ENCODE data around the gene MYT1.
"Not testable (repeated sequence)": the region's sequence is repeated elsewhere in the genome, so short reads cannot be mapped to it uniquely, and the experiment has no call there.

The MYT1 gene

DNA sequence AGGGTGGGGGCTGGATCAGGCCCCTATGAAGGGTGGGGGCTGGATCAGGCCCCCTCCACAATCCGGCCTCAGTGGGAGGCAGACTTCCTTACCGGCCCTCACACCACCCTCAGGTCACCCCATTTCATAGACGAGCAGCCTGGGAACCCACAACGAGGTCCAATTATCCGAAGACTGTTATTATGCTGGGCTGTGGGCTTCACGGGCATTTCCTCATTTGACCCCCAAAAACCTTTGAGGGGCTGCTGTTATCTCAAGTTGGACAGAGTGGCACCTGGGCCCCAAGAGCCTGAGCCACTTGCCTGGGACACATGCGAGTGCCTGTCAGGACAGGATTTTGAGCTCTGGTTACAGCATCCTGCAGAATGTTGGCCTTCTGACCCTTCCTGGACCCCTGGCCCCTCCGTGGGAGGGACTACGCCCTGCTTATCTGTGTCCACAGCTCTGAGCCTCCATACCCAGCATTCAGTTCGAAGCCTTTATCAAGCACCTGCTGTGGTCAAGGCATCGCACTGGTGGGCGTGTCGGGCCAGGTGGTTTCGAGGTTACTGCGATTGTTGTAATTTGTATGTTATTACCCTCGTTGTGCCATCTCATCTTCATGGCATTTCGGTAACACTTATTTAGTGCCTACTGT lies 56.8 kb downstream of the MYT1 start:
- DNase-seq: no peak

DNA sequence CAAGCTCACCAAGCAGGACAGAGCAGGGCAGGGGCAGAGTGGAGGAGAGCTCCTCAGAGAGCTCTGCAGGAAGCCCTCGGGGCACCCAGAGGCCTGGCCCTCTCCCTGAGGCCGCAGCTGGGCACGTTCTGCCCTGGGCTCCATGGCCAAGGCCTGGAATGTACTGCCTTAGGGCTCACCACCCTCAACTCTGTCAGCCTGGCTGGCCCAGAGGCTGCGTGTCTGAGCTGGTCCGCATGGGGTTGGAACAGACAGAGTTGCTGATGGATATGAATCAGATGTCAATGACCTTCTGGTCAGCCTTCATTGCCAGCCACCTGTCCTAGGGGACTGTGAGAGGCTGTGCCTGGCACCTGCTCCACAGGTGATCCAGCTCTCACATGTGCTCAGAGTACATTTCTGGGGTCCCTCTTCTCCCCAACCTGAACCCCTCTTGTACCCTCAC lies 58.1 kb downstream of the MYT1 start:
- DNase-seq: peak; percentile 86

- DNase-seq: no peak
Observed at GRCh38 chr20:64222851-64223525, 58.7 kb downstream of the MYT1 start.

GRCh38 chr20:64223526-64224067 lies 59.3 kb downstream of the MYT1 start:
- no peak for DNase-seq

GRCh38 chr20:64224351-64225170 lies 60.3 kb downstream of the MYT1 start:
- DNase-seq: peak; percentile 77

DNA sequence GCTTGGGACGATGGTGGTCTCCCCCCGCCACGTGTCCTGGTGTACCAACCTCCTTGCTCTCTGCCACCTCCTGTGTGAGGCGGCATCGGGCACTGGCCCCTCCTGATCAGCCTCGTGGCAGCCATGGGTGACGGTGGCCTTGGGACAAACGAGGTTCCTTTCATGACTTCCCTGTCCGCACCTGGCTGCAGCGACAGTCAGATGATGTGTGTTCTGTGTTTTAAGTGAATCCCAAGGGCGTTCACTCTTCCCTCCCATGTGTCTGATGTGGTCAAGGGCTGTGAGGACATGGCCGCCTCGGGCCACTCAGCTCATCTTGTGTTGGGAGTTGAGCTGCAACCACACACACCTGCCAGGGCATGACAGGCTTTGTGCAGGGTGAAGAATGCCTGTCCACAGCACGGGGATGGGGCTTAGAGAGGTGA lies 60.9 kb downstream of the MYT1 start:
- no peak for DNase-seq

DNA sequence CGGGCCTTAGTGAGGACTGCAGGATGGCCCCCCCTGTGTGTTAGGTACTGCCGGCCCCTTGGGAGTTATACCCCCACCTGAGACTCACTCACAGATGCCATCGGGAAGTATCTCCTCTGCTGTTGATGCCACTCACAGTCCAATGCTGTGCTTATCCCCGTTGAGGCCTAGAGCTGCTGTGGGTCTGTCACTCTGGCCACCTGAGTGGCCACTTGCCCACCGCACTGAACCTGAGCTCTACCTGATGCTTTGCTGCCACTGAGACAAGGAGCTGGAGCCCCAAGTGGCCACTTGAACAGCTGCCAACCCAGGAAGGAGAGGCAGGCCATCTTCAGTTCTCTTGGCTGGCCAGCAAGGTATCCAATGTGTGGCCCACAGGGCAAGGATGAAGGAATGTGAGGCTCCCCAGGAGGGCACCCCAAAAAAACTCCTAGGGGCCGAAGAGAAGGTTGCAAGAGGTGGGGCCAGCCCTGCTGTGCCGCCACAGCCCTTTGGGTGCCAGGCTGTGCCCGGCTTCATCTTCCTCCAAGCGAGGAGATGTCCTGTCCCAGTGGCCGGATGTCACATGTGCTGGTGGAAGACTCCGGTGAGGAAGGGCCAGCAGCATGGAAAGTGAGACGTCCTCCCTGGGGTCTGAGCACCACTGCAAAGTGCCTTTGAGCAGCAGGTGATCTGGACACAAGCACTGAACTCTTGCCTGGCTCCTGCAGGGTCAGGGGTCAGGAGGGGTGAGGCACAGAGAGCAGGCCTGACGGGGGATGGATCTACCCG lies 61.8 kb downstream of the MYT1 start:
- DNase-seq: no peak

DNA sequence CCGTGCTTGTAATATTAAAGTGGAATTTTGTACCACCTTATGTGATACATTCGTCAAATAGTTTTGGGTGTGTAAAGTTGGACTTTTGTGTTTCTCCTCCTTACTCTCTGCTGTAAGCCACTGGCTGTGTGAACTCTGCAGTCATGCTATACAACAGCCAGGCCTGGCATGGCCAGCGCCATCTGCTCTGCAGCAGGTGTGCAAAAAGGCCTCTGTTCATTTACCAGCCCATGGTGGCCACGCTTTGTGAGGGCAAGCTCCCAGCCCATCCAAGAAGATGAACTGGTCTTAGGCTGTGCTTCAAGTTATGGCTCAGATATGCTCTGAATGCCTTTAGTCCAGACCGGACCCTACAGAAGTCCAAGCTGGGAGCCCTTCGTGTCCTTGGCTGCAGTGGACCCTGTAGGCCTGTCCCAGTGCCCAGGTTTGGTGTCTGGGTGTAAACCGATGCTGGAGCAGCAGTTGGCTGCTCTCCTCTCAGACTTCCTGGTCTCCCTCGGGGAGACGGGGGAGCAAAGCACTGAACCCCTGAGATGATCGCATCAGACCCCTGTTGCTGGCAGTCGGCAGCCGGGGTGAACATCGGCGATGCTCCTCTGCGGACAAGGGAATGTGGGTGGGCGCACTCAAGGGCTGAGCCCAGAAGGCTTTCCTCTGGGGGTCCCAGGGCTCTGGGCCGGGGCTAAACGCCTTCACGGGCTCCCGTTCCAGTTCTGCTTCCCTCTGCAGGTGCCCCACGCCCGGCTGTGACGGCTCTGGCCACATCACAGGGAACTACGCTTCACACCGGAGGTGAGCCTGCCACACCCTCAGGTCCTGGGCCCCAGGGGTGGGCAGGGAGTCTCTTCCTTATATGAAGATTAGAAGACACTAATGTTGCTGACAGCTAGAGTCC lies 62.7 kb downstream of the MYT1 start:
- no peak for DNase-seq

DNA sequence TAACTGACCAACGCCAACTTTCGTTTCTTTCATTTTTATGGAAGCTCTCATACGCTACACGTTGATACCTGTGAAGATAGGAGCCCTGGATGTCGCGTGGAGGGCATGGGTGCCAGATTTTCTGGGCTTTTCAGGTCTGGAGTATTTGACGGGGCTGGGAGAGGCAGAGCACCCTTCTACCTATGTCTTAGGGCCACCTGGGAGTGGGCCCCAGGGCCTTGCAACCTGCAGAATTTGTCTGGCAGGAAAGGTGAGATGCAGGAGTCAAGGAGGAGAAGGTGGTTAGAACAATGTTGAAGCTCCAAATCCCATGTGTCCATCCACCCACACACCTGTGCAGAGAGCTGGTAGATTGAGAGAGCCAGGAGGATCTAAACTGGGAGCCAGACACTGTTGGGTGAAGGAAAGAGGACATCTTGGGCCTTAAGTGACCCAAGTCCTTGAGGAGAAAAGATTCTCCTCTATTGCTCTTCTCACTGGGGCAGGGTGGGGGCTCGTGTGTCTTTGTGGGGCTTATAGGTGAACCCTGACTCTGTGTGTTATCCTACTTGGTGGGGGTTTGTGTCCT lies 63.9 kb downstream of the MYT1 start:
- DNase-seq: no peak

DNA sequence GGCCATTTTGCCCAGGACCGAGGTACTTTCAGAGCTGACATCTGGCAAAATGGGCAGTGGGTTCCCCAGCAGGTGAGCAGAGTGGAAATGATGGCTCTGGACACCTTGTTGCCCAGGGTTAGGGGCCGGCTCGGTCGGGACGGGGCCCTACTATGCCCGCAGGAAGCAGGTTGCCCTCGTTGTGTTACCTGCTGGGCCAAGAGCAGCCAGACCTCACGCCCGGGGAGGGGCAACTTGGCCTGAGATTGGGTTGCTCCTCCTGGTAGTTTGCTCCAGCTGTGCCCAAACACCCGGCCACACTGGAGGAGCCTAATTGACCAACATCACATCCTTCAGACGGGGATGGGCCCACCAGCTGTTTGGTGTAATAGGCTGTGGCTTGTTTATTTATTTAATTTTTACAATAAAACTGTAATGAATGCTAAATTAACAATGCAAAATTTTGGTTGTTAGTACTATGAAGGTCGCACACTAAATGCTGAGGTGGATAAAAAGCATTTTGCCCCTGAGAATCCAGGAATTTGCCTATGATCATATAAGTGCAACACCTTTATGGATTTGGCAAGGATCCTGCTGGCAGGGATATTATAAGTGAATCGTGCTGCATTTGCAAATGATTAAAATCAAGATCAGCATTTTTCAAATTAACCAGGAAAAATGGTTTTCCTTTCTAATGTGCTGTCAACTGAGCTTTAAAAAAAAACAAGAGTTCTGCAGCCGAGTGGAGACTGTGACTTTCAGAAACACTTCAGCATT lies 64.7 kb downstream of the MYT1 start:
- no peak for DNase-seq

- DNase-seq: no peak
Observed at GRCh38 chr20:64229507-64230061, 65.3 kb downstream of the MYT1 start.

GRCh38 chr20:64230461-64231145 lies 66.4 kb downstream of the MYT1 start:
- no peak for DNase-seq

- no peak for DNase-seq
Observed at GRCh38 chr20:64231621-64232550, 67.6 kb downstream of the MYT1 start.

GRCh38 chr20:64232794-64233193 lies 68.5 kb downstream of the MYT1 start:
- DNase-seq: no peak

- DNase-seq: no peak
Observed at GRCh38 chr20:64233725-64234124, 69.5 kb downstream of the MYT1 start.

- no peak for DNase-seq
Observed at GRCh38 chr20:64234291-64234791, 70.1 kb downstream of the MYT1 start.

- DNase-seq: not testable (repeated sequence)
Observed at GRCh38 chr20:64234921-64235565, 70.8 kb downstream of the MYT1 start.
